Right renal cortex interstitium (tissue), 3 donors: ENCODE measurements around the gene ATXN1. TPM values are rescaled to one million over a fixed set of nuclear protein-coding genes. Genes with fewer than 3 reads are reported as not detected.

Experiments used
- DNase-seq, 3 donors: peaks; one replicate each; pipeline ENCODE4 v3.0.0-alpha.2; 2013; ENCODE audit warnings: low read depth in 3 of 3, low spot score in 2 of 3
- polyA plus RNA-seq, 3 donors: library from polyadenylated mRNA; unstranded; fragments of 120-200 nt; gene quantifications; one replicate each; pipeline ENCODE4 v1.2.1, GENCODE V29; 2013; ENCODE audit not compliant: insufficient read length in 3 of 3

The ATXN1 gene
- polyA plus RNA-seq, 3 donors, result 17.5 to 19.4 (median 19.4) TPM

- DNase-seq, result no peak
These were observed 169.7 kb downstream of the ATXN1 start for GRCh38 chr6:16591396-16592222.

GRCh38 chr6:16585805-16586204 lies 175.5 kb downstream of the ATXN1 start:
- no peak for DNase-seq

DNA sequence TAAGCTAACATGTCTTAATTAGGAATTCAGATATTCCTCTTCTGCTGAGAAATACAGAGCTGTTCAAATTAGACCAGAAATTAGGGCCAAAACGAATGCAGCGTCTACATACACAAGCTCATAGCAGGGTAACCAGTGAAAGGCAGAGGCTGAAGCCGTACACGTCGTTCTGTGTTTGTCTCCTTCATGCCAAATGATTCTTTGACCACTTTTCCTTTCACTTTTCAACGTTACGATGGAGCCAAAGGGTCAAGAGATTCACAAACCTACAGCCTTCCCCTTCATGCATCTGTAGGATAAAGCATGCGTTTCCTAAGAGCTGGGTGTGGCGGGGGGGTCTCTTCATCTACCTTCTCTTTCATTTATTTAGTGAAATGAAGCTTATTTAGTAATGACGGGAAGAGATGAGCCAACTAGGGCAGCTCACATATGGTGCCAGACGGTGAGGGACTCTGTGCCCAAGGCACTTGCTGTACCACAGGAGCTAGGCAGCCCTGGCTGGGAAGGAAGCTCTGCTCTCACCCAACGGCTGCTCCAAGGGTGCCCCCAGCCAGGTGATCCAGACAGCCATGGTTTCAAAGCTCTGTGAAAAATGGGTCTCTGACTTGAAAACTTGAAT lies 178.0 kb downstream of the ATXN1 start:
- DNase-seq, result no peak

DNA sequence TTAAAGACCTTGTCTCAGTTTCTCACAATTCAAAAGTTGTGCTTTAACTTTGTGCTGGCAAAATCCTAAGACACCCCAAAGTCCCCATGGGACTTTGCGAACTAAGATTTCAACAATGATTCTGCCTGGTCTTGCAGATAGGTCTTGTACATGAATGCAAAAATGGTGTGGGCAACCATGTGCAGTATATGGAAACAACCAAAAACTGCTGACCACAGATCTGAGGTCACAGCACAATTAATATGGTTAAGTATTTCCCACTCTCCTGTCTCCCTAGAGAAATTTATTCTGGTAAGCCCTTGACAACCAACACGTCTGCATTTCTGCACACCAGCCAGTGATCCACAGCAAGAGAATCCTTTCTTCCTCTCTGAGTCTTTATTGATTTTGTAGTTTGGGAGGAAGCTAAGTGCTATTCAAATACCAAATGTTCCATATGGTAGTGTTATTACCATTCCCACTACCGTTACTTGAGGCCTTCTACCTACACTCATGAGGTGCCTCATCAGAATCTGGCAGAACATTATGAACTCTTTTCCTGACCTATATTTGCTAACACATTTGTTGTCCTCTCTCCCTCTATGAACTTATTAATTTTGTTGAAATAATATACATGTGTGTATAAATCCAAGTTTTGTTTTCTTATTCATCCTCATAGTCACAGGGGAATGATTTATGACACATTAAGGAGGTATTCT lies 178.7 kb downstream of the ATXN1 start:
- no peak for DNase-seq

DNA sequence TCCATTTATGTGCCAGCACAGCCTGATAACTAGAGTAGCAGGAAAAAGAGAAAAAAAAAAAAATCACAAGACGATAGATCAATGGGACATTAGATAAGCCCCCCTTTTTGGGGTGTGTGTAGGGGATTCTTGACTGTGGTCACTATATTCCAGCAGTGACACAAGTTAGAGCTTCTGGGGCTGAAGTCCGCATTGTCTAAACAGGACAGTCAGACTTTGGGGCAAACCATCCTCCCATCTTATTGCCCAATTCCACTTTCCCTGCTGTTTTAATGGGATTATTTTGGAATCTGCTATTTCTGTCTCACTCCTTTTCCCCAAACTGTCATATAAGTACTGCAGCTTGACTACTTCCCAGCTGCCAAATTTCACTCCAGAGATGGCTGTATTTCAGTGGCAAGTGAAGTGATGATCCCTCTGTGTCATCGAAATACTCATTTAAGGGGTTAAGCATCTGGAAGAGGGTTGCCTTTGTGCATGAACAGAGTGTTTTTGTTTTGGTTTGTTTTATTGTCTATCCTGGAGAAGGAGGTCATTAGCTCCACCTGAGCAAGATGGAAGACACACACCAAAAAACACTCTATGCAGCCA lies 182.5 kb downstream of the ATXN1 start:
- no peak for DNase-seq

- no peak for DNase-seq
These were observed 184.6 kb downstream of the ATXN1 start for GRCh38 chr6:16576451-16577368.

DNA sequence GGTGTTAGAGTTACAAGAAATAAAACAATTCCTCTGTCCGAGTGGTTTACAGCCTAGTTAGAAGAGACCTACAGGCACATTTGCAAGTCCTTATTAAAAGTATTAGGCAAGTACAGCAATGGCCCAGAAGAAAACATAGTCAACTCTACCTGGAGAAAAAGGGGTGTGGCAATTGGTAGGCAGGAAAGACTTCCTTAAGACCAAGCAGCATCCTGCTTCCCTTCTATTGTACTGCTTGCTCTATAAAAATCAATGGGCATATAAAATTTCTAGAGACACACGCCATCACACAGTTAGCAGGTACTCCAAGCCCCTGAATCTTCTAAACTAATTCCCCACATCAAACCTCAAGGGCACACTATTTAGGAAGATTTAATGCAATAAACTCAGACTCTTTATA lies 185.6 kb downstream of the ATXN1 start:
- DNase-seq, result no peak

- no peak for DNase-seq
These were observed 188.3 kb downstream of the ATXN1 start for GRCh38 chr6:16572943-16573342.

GRCh38 chr6:16572317-16572716 lies 188.9 kb downstream of the ATXN1 start:
- no peak for DNase-seq

GRCh38 chr6:16570946-16571345 lies 190.3 kb downstream of the ATXN1 start:
- DNase-seq, result no peak

DNA sequence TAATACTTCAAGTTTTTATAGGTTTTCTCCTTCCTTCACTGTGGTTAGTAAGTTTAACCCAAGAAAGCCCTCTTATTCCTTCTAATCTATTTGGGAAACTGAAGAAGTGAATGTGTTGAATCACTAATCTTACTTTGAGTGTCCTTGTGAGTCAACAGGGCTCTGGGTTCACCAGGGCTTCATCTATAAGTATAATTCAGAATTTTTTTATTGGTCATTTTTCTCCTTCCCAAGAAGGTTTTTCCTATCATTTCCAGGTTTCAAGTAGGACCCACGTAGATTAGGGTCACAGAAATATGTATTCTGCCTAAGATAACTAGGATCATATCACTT lies 191.1 kb downstream of the ATXN1 start:
- DNase-seq, result no peak

DNA sequence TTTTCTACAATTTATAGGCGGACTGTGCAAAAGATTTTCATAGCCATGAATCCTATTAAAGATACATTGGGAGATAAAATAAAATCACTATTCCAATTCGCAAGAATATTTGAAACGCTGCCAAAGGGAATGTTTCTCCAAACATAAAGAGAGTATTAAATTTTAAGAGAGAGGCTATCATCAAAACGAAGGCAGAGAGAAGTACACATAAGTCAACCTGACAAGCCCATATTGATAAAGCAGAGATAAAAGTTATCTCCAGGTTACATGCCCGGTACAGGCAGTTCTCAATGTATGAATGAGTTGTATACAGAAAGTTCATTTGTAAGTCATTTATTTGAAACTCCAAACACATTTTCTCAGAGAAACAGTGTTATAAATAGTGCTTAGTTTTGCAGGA lies 193.1 kb downstream of the ATXN1 start:
- no peak for DNase-seq

- DNase-seq, result no peak
These were observed 194.2 kb downstream of the ATXN1 start for GRCh38 chr6:16567071-16567470.

- no peak for DNase-seq
These were observed 196.8 kb downstream of the ATXN1 start for GRCh38 chr6:16564436-16564835.

DNA sequence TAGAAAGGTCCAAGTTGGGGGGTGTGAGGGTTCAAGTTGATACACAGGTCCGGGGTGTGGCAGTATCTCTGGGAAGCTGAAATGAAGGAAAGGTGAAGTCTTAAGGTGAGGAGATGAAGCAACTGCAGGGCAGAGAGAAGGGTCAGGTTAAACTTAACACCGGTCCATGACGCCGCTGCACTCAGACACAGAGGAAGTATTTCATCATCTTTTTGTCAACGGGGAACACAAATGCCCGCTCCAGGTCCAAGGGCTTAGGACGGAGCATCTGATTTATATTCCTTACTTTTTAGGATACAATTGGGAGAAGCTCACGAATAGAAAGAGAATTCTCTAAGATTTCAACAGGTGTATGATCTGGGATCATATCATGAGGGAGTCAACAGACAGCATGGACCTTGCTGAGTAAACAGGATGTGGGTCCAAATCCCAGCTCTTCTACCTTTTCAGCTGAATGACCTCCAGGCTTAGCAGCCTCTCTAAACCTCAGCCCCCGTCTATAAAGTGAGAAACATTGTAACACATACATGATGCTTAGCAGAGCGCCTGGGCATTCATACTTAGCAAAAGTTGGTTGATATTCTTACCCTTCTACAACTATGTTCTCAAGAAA lies 197.5 kb downstream of the ATXN1 start:
- no peak for DNase-seq

DNA sequence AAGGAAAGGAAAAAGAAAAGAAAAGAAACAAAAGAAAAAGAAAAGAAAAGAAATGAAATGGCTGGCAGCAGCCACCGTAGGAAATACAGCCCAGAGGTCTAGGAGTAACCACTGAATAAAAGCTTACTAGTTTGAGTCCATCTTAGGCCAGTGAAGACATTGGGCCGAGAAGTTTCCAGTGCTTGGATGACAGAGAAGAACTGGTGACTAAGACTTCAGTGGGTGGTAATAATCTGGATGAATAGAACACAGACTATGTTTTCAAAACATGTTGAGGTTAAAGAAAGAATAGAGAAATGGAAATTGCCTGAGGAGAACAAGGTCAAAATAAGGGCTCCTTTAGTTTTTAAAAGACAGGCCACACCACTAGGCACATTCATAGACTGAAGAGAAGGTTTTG lies 198.8 kb downstream of the ATXN1 start:
- DNase-seq, result no peak

DNA sequence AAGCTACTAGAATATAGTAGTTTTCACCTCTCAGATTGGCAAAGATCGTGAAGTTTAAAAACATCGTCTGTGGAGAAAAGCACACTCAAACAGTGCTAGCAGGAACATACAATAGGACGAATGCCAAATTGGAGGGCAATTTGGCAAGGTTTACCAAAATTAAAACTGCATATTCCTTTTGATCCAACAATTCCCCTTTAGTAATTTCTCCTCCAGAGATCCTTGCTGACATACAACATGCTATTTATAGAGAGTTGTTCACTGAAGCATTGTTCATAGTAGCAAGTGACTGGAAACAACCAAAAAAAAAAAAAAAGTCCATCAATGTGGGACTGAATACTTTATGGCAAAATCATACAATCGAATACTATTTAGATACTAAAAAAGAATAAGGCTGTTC lies 202.2 kb downstream of the ATXN1 start:
- no peak for DNase-seq

GRCh38 chr6:16555550-16555949 lies 205.7 kb downstream of the ATXN1 start:
- DNase-seq, result no peak

DNA sequence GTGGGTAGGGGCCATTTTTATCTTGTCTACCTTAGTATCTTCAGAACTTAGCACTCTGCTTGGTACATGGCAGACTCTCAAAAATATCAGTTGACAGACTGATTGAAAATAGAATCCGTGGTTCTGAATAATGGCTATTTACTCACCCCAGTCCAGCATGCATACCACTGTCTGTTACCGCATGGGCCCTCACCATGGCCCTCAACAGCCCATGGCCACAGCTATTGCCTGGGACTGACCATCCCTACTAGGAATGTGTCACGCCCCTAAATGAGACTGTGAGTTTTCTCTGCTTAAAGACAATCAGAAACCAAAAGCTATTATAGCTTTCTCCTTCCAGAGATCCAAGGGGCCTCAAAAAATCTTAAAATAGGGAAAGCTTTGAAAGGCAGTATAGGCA lies 207.7 kb downstream of the ATXN1 start:
- no peak for DNase-seq

- no peak for DNase-seq
These were observed 209.8 kb downstream of the ATXN1 start for GRCh38 chr6:16551466-16551865.
